Spinal cord (tissue), 10 donors: ENCODE data around the gene TBCK. TPM values are rescaled to one million over a fixed set of nuclear protein-coding genes. Genes with fewer than 3 reads are reported as not detected.
"Not testable (repeated sequence)": the region's sequence is repeated elsewhere in the genome, so short reads cannot be mapped to it uniquely, and the experiment has no call there.

Experiments used
- DNase-seq, 6 donors: peaks; one replicate each; pipeline versions ENCODE4 v3.0.0 to v3.0.0-alpha.2; 2013 to 2015; ENCODE audit warnings: low spot score in 6 of 6, low read depth in 4 of 6
- H3K27ac ChIP-seq: one replicate; pipeline ENCODE4 v1.5.1; 2013; ENCODE audit warnings: low read depth, low read length, control low read depth
- H3K27me3 ChIP-seq: one replicate; pipeline ENCODE4 v1.6.1; 2013; ENCODE audit warnings: low read length; ENCODE audit not compliant: control insufficient read depth, insufficient read depth
- H3K36me3 ChIP-seq: one replicate; pipeline ENCODE4 v1.6.1; 2013; ENCODE audit warnings: low read length; ENCODE audit not compliant: control insufficient read depth, insufficient read depth
- H3K4me1 ChIP-seq: one replicate; pipeline ENCODE4 v1.6.1; 2013; ENCODE audit warnings: low read length; ENCODE audit not compliant: control insufficient read depth, insufficient read depth
- H3K4me3 ChIP-seq: one replicate; pipeline ENCODE4 v1.5.1; 2013; ENCODE audit warnings: low read depth, low read length, control low read depth
- H3K9me3 ChIP-seq: one replicate; pipeline ENCODE4 v1.6.1; 2013; ENCODE audit warnings: low read length; ENCODE audit not compliant: control insufficient read depth, insufficient read depth
- WGBS: methylation state at CpG from one replicate; pipeline ENCODE4 v1.1.5; 2013; ENCODE audit warnings: missing lambda C conversion rate; ENCODE audit not compliant: insufficient coverage; 5-methylcytosine and 5-hydroxymethylcytosine counted together
- polyA plus RNA-seq, 2 donors: library from polyadenylated mRNA; unstranded; fragments of 120-200 nt; gene quantifications; one replicate each; pipeline ENCODE4 v1.2.1, GENCODE V29; 2013; ENCODE audit not compliant: insufficient read length in 2 of 2
- total RNA-seq, 2 donors: library from RNA; depleted of rRNA in 1 of 2; stranded (reverse); fragments of 120-200 nt in 1 of 2; fragments of >200 nt in 1 of 2; gene quantifications; one replicate each; pipeline versions ENCODE4 v1.2.3 to v1.2.4, GENCODE V29; 2013 to 2014
- donor health status: healthy.

The TBCK gene
- total and polyA plus RNA-seq, 4 donors: 37.3 to 77.5 (median 58.7) TPM

GRCh38 chr4:106162278-106162677, 153.7 kb downstream of the TBCK start:
- WGBS: 100% methylated on average over 3 of the region's 3 CpGs
- Histone ChIP-seq H3K4me1 (no peaks in the 10 kb centered on the region), H3K36me3 (no peaks in the 10 kb centered on the region), H3K4me3 (no peak overlapping the region), H3K27me3 (no peaks in the 10 kb centered on the region), H3K9me3 (peaks cover 10% of the 10 kb centered on the region), H3K27ac (no peak overlapping the region)
- no peak for DNase-seq

GRCh38 chr4:106160560-106160959, 155.4 kb downstream of the TBCK start:
- Histone ChIP-seq H3K27ac (no peak overlapping the region), H3K36me3 (no peaks in the 10 kb centered on the region), H3K4me1 (no peaks in the 10 kb centered on the region), H3K4me3 (no peak overlapping the region), H3K9me3 (peaks cover 10% of the 10 kb centered on the region), H3K27me3 (no peaks in the 10 kb centered on the region)
- WGBS: no CpG with 5 or more reads among the region's 2 CpGs
- DNase-seq: peak in 1 of 6 donors; percentile 5

GRCh38 chr4:106149911-106150310, 166.1 kb downstream of the TBCK start:
- Histone ChIP-seq H3K4me3 (no peak overlapping the region), H3K36me3 (no peaks in the 10 kb centered on the region), H3K27me3 (no peaks in the 10 kb centered on the region), H3K4me1 (no peaks in the 10 kb centered on the region), H3K27ac (no peak overlapping the region), H3K9me3 (no peaks in the 10 kb centered on the region)
- peak in 1 of 6 donors; percentile 1 for DNase-seq
- 56% methylated on average over 1 of the region's 2 CpGs for WGBS

- WGBS: no CpG with 5 or more reads among the region's 1 CpG
- H3K4me1 ChIP-seq: no peaks in the 10 kb centered on the region
- H3K27me3 ChIP-seq: no peaks in the 10 kb centered on the region
- H3K9me3 ChIP-seq: no peaks in the 10 kb centered on the region
- H3K36me3 ChIP-seq: no peaks in the 10 kb centered on the region
- no peak overlapping the region for H3K27ac ChIP-seq
- DNase-seq: no peak
- H3K4me3 ChIP-seq: no peak overlapping the region
Observed at GRCh38 chr4:106149026-106149425, 167.0 kb downstream of the TBCK start.

GRCh38 chr4:106142616-106143127, 173.3 kb downstream of the TBCK start:
- DNase-seq: peak in 2 of 6 donors; percentile 8 to 22

GRCh38 chr4:106140601-106141000, 175.4 kb downstream of the TBCK start:
- WGBS: no CpG with 5 or more reads among the region's 1 CpG
- Histone ChIP-seq H3K4me1 (no peaks in the 10 kb centered on the region), H3K27ac (no peak overlapping the region), H3K4me3 (no peak overlapping the region), H3K27me3 (no peaks in the 10 kb centered on the region), H3K36me3 (no peaks in the 10 kb centered on the region), H3K9me3 (no peaks in the 10 kb centered on the region)
- DNase-seq: no peak

More at GRCh38 chr4:106142616-106143127, 173.3 kb downstream of the TBCK start:
- WGBS: 100% methylated on average over 1 of the region's 3 CpGs
- Histone ChIP-seq H3K27me3 (no peaks in the 10 kb centered on the region), H3K4me3 (no peak overlapping the region), H3K27ac (no peak overlapping the region), H3K9me3 (no peaks in the 10 kb centered on the region), H3K4me1 (no peaks in the 10 kb centered on the region), H3K36me3 (no peaks in the 10 kb centered on the region)

- DNase-seq: no peak
- Histone ChIP-seq H3K4me3 (no peak overlapping the region), H3K4me1 (no peaks in the 10 kb centered on the region), H3K27me3 (no peaks in the 10 kb centered on the region), H3K36me3 (peaks cover 5% of the 10 kb centered on the region), H3K27ac (no peak overlapping the region), H3K9me3 (peaks cover 7% of the 10 kb centered on the region)
Observed at GRCh38 chr4:106136777-106137331, 179.2 kb downstream of the TBCK start.

- no peaks in the 10 kb centered on the region for H3K4me1 ChIP-seq
- no peak for DNase-seq
- H3K4me3 ChIP-seq: no peak overlapping the region
- H3K9me3 ChIP-seq: peaks cover 7% of the 10 kb centered on the region
- peaks cover 5% of the 10 kb centered on the region for H3K36me3 ChIP-seq
- H3K27ac ChIP-seq: no peak overlapping the region
- no peaks in the 10 kb centered on the region for H3K27me3 ChIP-seq
Observed at GRCh38 chr4:106132045-106132444, 184.0 kb downstream of the TBCK start.

GRCh38 chr4:106126062-106126461, 189.9 kb downstream of the TBCK start:
- no peaks in the 10 kb centered on the region for H3K4me1 ChIP-seq
- no peaks in the 10 kb centered on the region for H3K9me3 ChIP-seq
- no peak overlapping the region for H3K27ac ChIP-seq
- no peaks in the 10 kb centered on the region for H3K36me3 ChIP-seq
- DNase-seq: no peak
- 100% methylated on average over 2 of the region's 2 CpGs for WGBS
- H3K27me3 ChIP-seq: no peaks in the 10 kb centered on the region
- H3K4me3 ChIP-seq: no peak overlapping the region

GRCh38 chr4:106119949-106120555, 196.0 kb downstream of the TBCK start:
- not testable (repeated sequence) for H3K27me3 ChIP-seq, H3K4me1 ChIP-seq, DNase-seq, H3K36me3 ChIP-seq, H3K27ac ChIP-seq, H3K4me3 ChIP-seq, H3K9me3 ChIP-seq
- 98% methylated on average over 14 of the region's 28 CpGs for WGBS
